Measurements from ENCODE around the gene CSMD2.

GRCh38 chr1:34143975-34144374, 21.1 kb downstream of the CSMD2 start:
- TF ChIP-seq CTCF (conservative IDR thresholded peaks at IDR 0.05; ENCODE audit: low read length) (no peak), EZH2phosphoT487 (IDR thresholded peaks at IDR 0.05; ENCODE audit: borderline replicate concordance) (no peak)
